ENCODE results near the gene BCDIN3D. TPM values are rescaled to one million over a fixed set of nuclear protein-coding genes. Genes with fewer than 3 reads are reported as not detected.

BCDIN3D gene
- total and polyA plus RNA-seq, 9 of the 15 experiments (the other 6 are each of a cell fraction or from before 2014, with no cell fraction given): 3.7 to 6.9 (median 5.6) TPM

GRCh38 chr12:49866859-49867569 is 24.1 kb upstream of the BCDIN3D start:
- Histone ChIP-seq H3K4me3 (no peak overlapping the region), H3K9me1 (ENCODE audit: control insufficient read depth, insufficient read depth, low read length) (no peaks in the 10 kb centered on the region), H3K4me1 (replicated peaks in 1 of 2; ENCODE audit: control insufficient read depth in 2 of 2, insufficient read depth in 2 of 2, low read length in 2 of 2) (peaks cover 35 to 40% of the 10 kb centered on the region in 2 experiments), H3K9ac (ENCODE audit: insufficient read depth in 1 of 2, low read depth in 2 of 2, low read length in 2 of 2) (peak overlapping the region in 1 of 2 experiments; percentile 60; a peak in 2 of 4 replicates), H3K36me3 (ENCODE audit: control insufficient read depth, insufficient read depth, low read length) (no peaks in the 10 kb centered on the region), H3K79me2 (ENCODE audit: control insufficient read depth, insufficient read depth, low read length) (no peaks in the 10 kb centered on the region), H2AFZ (ENCODE audit: low read depth, low read length) (peak overlapping the region; percentile 85), H3K9me3 (replicated peaks; ENCODE audit: control insufficient read depth, insufficient read depth, low read depth, low read length) (no peaks in the 10 kb centered on the region), H3K27me3 (ENCODE audit: control insufficient read depth in 2 of 2, insufficient read depth in 2 of 2, low read length in 2 of 2) (peaks cover 4 to 19% of the 10 kb centered on the region in 2 experiments; a peak in 2 of 5 replicates), H3K27ac (ENCODE audit: extremely low read depth, low read depth, low read length) (no peak overlapping the region), H4K20me1 (replicated peaks; ENCODE audit: control insufficient read depth, insufficient read depth, low read length) (no peaks in the 10 kb centered on the region), H3K4me2 (ENCODE audit: insufficient read depth, low read length) (no peak overlapping the region)
- FAIRE-seq (peak; percentile 89), ATAC-seq (peak; percentile 76), DNase-seq (ENCODE audit: extremely low read depth in 1 of 4, low spot score in 3 of 4) (peak; percentile 83 to 86 (median 84))
- POLR2A ChIA-PET: interaction anchor here (0.6 to 0.7 kb wide), 3 partner anchors 79 to 89 kb away, joined by 3 read pairs; no protein-coding TSS in a partner anchor
- WGBS (ENCODE audit: insufficient coverage, low coverage, missing lambda C conversion rate): 32% methylated on average over 19 of the region's 19 CpGs
- intact Hi-C loops (cut with micrococcal nuclease) (loop anchor here (1.0 to 5.0 kb wide), 4 partner anchors 45 to 185 kb away; no protein-coding TSS in a partner anchor), in situ Hi-C loops (cut with MboI) (loop anchor here (5.0 kb wide), 2 partner anchors 95 to 200 kb away; partner anchors contain the start of gene AQP5)
- no TSS peak for BruUV-seq (replicated peaks)
- CTCF ChIA-PET (ENCODE audit: low intra/inter-chr PET ratio): interaction anchor here (0.7 to 1.0 kb wide), 3 partner anchors 26 to 204 kb away, joined by 3 to 7 read pairs (median 3); no protein-coding TSS in a partner anchor
- TF ChIP-seq VEZF1 (CRISPR knock-in tag; IDR thresholded peaks at IDR 0.05): 0 out of 2 replicates have a peak, but pooled peaks have one; percentile 8
- no peak for TF ChIP-seq SIRT6 (IDR thresholded peaks at IDR 0.05; ENCODE audit: low read depth, low read length)
- TF ChIP-seq CREM (IDR thresholded peaks at IDR 0.05; ENCODE audit: low read depth): peak; percentile 12; the same call in 1 of the 2 replicates
- no peak for TF ChIP-seq PATZ1 (CRISPR knock-in tag; IDR thresholded peaks at IDR 0.05; ENCODE audit: borderline replicate concordance)
- no peak for TF ChIP-seq RBM15 (IDR thresholded peaks at IDR 0.05; ENCODE audit: insufficient read depth, low read length)
- TF ChIP-seq DEAF1 (CRISPR knock-in tag; IDR thresholded peaks at IDR 0.05): peak; percentile 83
- TF ChIP-seq CCNT2 (IDR thresholded peaks at IDR 0.05; ENCODE audit: borderline replicate concordance, extremely low read depth, insufficient read length, low read depth, low read length): no peak
- TF ChIP-seq KHSRP (IDR thresholded peaks at IDR 0.05): no peak
- TF ChIP-seq BCLAF1 (IDR thresholded peaks at IDR 0.05; ENCODE audit: borderline replicate concordance in 1 of 2, control insufficient read depth in 1 of 2, low read depth in 2 of 2, low read length in 1 of 2): no peak
- TF ChIP-seq ZNF175 (CRISPR knock-in tag; IDR thresholded peaks at IDR 0.05; ENCODE audit: low read depth): no peak
